GM18951 (cell line): ENCODE data around the gene ERVW-1.
"Not testable (repeated sequence)": the region's sequence is repeated elsewhere in the genome, so short reads cannot be mapped to it uniquely, and the experiment has no call there.

Experiments
- POLR2A ChIP-seq: IDR thresholded peaks from 4 replicates; pipeline ENCODE4 v1.6.1; 2011; ENCODE audit warnings: mild to moderate bottlenecking; ENCODE audit not compliant: insufficient read length, insufficient read depth; ENCODE audit errors: extremely low read depth
- in situ Hi-C: fragments of 300-500 bp; cut with MboI; formaldehyde crosslinking; loops from one replicate; pipeline ENCODE4 v1.12.0; 2022; ENCODE audit warnings: low sequenced_read_pairs, mixed read lengths, inconsistent platforms; ENCODE audit not compliant: unreplicated experiment

ERVW-1 gene, protein sequence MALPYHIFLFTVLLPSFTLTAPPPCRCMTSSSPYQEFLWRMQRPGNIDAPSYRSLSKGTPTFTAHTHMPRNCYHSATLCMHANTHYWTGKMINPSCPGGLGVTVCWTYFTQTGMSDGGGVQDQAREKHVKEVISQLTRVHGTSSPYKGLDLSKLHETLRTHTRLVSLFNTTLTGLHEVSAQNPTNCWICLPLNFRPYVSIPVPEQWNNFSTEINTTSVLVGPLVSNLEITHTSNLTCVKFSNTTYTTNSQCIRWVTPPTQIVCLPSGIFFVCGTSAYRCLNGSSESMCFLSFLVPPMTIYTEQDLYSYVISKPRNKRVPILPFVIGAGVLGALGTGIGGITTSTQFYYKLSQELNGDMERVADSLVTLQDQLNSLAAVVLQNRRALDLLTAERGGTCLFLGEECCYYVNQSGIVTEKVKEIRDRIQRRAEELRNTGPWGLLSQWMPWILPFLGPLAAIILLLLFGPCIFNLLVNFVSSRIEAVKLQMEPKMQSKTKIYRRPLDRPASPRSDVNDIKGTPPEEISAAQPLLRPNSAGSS

DNA sequence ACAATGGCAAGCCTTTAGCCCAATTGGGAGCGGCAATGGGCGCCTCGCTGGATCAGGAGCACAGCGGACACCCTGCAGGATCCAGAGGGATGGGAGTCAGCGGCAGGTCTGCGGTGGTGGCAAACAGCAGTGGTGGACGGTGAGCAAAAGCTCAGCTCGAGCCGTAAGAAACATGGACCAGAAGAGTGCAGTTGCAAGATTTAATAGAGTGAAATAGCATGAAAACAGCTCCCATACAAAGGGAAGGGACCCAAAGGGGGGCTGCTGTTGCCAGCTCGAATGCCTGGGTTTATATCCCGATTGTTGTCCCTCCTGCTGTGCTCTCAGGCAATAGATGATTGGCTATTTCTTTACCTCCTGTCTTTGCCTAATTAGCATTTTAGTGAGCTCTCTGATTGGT is at the start of gene ERVW-1:
TSS of gene ERVW-1 (minus strand) at position 266 of the 400 bp plus-strand sequence. CDS start 7,565 bp downstream, outside the sequence.
- in situ Hi-C loops = not testable (repeated sequence)

DNA sequence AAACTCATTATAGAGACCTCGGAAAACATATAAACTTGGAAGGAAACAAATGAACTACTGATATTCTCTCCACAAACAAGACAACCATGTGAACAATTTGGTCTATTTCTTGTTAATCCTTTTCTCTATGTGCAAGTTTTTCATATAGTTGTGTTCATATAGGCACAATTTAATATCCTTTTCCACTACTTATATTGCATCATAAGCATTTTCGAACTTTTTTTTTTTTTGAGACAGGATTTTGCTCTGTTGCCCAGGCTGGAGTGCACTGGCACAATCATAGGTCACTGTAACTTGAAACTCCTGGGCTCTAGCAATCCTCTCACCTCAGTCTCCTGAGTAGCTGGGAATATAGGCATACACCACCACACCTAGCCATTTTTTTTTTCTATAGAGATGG is 45.4 kb upstream of the ERVW-1 start:
- TF ChIP-seq POLR2A = no peak
- in situ Hi-C loops = no loop called here

DNA sequence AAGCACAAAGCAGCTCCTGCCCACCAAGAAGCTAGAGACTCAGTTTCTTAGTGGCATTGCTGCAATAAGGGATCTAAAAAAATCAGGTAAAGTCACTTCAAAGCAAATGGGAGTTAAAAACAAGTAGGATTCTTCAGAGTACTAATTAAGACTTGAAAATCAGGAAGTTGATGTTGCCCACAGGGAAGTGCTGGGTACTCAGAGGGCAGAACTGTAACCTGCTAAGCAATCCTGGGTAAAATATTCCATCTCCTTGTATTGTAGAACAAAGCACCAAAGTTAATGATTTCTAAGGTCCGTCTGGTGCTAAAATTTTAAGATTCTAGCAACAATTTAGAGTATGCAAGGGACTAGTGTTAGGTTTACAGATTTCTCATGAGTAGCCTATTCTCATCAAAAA is 42.3 kb upstream of the ERVW-1 start:
- no peak for TF ChIP-seq POLR2A
- in situ Hi-C loops = no loop called here

DNA sequence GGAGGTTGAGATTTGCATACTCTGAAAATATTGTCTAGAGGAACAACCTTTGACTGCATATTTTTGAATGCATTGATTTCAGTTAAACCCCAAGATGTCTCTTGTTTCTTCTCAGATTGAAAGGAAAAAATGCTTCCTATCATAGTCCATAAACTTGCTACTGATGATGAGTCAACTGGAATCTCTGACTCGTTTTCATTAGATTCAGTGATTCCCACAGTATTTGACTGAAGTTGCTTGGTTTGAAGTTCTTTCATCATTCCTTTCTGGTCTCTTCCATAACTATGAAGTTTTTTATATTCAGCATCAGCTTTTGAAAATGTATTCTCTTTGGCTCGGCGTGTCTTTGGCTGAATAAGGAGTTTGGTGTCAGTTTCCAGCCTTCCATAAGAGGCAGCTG is 39.9 kb upstream of the ERVW-1 start:
- in situ Hi-C loops = no loop called here
- no peak for TF ChIP-seq POLR2A

DNA sequence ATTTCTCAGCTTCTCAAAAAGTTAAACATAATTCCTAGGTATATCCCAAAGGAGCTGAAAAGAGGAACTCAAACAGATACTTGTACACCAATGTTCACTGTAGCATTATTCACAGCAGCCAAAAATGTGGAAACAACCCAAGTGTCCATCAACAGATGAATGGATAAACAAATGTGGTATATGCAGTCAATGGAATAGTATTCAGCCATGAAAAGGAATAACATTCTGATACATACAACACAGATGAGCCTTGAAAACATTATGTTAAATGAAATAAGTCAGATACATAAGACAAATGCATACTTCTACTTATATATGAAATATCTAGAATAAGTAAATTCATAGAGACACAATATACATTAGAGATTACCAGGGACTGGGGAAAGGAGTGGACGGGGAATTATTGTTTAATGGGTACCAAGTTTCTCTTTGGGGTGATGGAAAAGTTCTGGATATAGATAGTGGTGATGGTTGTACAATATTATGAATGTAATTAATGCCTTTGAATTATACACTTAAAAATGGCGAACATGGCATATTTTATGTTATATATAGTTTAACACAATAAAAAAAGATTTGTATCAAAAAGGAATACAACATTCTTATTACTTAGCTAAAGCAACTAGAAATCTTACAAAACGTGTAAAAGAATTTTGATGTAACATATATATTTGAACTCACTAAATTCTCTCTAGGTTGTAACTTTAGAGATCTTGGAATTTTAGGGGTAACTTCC is 35.6 kb upstream of the ERVW-1 start:
- in situ Hi-C loops = no loop called here
- TF ChIP-seq POLR2A = no peak

DNA sequence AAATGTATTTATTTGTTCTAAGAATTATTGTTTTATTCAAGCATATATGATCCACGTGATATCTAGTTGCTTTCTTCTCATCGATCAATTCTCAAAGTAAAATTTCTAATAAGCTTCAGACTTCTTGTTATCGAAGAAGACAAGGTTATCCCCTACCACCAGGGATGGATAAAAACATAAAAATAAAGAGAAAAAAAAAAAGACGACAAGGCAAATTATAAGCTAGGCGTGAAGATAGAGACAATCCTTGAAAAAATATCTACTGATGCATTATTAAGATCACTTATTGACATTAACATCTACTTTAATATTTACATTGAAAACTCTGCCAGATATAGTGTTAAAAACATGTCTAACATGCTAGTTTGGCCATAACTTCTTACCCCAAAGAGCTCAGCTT is 31.2 kb upstream of the ERVW-1 start:
- in situ Hi-C loops = no loop called here
- no peak for TF ChIP-seq POLR2A

DNA sequence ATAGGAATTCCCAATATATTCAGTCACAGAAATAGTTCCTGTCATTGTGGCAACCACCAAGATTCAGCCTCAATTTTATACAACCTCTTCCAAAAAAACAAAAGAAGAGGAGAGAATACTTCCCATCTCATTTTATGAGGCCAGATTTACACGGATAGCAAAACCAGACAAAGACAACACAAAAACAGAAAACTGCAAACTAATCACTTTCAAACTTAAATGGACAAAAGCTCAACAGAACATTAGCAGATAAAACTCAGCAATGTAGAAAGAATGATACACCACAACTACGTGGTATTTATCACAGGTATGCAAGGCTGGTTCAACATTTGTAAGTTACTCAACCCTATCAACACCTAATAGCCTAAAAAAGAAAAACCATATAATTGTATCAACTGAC is 28.6 kb upstream of the ERVW-1 start:
- no peak for TF ChIP-seq POLR2A
- in situ Hi-C loops = no loop called here

DNA sequence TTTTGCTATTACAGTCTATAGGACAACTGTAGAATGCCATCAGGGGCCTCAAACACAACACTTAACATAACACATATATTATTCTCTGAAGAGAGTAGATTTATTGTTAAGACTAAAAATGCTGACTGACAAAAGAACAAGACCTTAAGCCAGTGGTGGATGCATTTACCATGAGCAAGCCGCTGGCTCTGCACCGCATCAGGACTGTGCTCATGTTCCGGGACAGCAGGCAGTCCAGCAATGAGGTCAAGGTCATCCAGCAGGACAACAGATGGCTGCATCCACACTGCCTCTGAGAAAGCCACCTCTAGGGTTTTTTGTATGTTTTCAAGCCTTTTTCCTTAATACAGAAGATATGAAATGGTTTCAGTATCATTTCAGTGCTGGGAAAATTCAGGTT is 26.8 kb upstream of the ERVW-1 start:
- TF ChIP-seq POLR2A = no peak
- in situ Hi-C loops = no loop called here

DNA sequence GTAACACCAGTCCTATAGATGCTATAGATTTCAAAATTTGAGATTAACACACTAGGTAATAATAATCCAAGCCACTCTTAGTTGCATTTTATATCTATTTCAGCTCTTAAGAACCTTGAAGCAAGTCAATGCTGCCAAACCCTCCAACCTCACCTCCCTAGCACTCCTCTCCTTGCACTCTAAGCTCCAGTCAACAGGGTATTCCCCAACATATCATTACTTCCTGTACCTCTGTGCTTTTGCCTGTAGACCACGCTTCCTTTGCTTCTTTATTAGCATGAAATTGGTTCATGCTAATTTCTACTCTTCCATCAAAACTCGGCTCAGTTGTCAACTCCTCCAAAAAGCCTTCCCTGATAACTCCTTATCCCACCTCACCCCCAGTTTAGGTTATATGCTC is 26.0 kb upstream of the ERVW-1 start:
- TF ChIP-seq POLR2A = no peak
- in situ Hi-C loops = no loop called here

DNA sequence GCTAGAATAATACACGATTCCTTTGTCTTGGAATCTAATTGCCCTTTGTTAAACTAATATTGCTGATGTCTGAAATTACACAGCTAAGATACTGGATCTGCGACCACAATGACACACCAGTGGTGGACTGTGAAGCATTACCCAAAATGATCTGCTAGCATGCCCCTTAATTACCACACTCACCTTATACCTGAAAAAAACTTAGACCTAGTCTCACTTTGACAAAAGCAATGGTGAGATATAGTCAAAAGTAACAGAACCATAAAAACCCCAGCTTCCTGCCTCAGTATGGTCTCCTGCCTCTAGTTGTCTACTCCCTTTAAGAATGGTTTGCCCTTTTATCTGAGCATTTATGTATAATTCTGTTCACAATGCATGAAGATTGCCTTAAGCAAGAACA is 20.8 kb upstream of the ERVW-1 start:
- in situ Hi-C loops = no loop called here
- no peak for TF ChIP-seq POLR2A

DNA sequence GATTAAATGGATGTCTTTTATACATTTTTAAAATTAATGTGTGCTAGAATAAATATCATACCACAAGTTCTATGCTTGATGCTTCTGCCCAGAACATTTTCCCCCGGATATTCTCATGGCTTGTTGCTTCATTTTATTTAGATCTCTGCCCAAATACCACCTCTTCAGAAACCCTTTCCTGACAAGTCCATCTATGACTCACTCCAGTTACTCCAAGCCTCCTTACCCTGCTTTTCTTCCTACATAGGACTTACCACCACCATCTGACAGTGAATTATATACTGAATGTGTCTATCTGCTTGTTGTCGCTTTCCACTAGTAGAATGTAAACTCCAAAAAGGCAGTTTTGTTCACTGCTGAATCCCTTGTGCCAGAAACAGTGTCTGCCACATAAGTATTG is 19.1 kb upstream of the ERVW-1 start:
- TF ChIP-seq POLR2A = no peak
- in situ Hi-C loops = no loop called here

DNA sequence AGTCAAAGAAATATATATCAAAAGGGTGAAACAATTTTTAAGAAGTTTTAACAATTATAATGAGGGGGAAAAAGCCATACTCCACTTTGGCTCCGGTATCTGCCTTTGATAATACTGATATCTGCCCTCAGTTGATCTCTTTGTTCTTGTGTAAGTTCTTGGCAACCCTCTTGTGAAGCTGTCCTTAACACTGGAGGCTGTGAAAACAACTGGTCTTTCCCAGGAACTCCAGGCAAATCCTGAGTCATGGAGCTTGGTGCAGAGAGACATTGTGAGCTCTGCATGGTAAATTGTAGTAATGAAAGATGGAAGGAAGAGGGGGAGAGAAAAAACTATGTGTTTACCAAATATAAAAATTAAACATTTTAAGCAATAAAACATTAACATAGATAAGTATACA is 11.9 kb upstream of the ERVW-1 start:
- in situ Hi-C loops = no loop called here
- no peak for TF ChIP-seq POLR2A

DNA sequence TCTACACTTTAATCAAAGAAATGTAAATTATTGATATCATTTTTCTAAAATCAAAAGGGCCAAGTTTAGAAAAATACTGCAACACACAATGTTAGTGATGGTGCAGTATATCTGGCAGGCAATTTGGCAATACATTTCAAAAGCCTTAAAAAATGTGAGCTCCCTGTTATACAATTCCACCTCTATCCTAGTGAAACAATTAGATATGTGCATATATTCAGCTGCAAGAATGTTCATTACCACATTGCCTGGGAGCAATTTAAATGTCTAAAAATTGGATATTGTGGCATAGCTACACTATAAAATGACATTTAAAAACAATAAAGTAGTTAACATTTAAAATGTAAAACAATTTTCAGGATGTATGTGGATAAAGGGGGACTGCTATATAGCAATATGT is 10.1 kb upstream of the ERVW-1 start:
- in situ Hi-C loops = no loop called here
- TF ChIP-seq POLR2A = no peak

DNA sequence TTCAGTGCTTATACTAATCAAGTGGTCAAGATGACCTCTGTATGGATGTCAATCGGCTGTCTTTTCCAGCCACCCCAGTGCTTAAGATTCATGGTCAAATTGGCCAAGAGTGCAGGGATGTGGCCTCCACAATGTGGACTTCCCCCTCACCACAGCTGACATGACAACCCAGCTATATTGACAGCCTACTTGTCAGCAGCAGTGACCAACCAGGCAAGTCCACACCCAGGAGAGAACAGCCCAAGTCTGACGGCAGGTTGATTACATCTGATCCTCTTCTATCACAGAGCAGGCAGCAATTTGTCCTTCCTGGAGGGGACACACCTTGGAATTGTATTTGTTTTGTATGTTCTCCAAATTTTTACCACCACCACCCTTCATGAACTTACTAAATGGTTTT is 8.2 kb upstream of the ERVW-1 start:
- in situ Hi-C loops = no loop called here
- TF ChIP-seq POLR2A = no peak
